T-helper 9 cell (primary cell): ENCODE measurements around the gene IFNA7.
"Not testable (repeated sequence)": the region's sequence is repeated elsewhere in the genome, so short reads cannot be mapped to it uniquely, and the experiment has no call there.

Experiments used
- DNase-seq: peaks from one replicate; pipeline ENCODE4 v3.0.0-alpha.2; 2020
- total RNA-seq, 2 donors: gene quantifications; one replicate each; lab custom pipeline; 2026; lab: John Stamatoyannopoulos, UW

Gene IFNA7
- 0 reads per million in 2 donors for total RNA-seq

- DNase-seq = not testable (repeated sequence)
These were observed at the start of gene IFNA7 for GRCh38 chr9:21202105-21202504. TSS of gene IFNA7 (minus strand) at chr9:21202205. CDS start at chr9:21202165, 40 bp downstream.

GRCh38 chr9:21251638-21252037 is 49.6 kb upstream of the IFNA7 start:
- DNase-seq = no peak

- DNase-seq = no peak
These were observed 49.2 kb upstream of the IFNA7 start for GRCh38 chr9:21251190-21251589.

GRCh38 chr9:21244836-21245235 is 42.8 kb upstream of the IFNA7 start:
- no peak for DNase-seq

GRCh38 chr9:21239911-21240310 is 37.9 kb upstream of the IFNA7 start, which contains the start of gene IFNA14:
TSS of gene IFNA14 (minus strand) at chr9:21240005. CDS start at chr9:21239935, 70 bp downstream.
- DNase-seq = no peak

GRCh38 chr9:21236360-21236714 is 34.3 kb upstream of the IFNA7 start:
- DNase-seq = not testable (repeated sequence)

- not testable (repeated sequence) for DNase-seq
These were observed 33.7 kb upstream of the IFNA7 start for GRCh38 chr9:21235468-21236359.

GRCh38 chr9:21234153-21234687 is 32.2 kb upstream of the IFNA7 start:
- no peak for DNase-seq

GRCh38 chr9:21233258-21233657 is 31.3 kb upstream of the IFNA7 start:
- DNase-seq = no peak

GRCh38 chr9:21228122-21228521 is 26.1 kb upstream of the IFNA7 start, which contains the start of gene IFNA17:
TSS of gene IFNA17 (minus strand) at chr9:21228222. CDS start at chr9:21228173, 49 bp downstream.
- no peak for DNase-seq

GRCh38 chr9:21217211-21217610 is 15.2 kb upstream of the IFNA7 start, which contains the start of gene IFNA16:
TSS of gene IFNA16 (minus strand) at chr9:21217311. CDS start at chr9:21217305, 6 bp downstream.
- not testable (repeated sequence) for DNase-seq

GRCh38 chr9:21213411-21214326 is 11.7 kb upstream of the IFNA7 start:
- DNase-seq = not testable (repeated sequence)

- DNase-seq = not testable (repeated sequence)
These were observed 10.2 kb upstream of the IFNA7 start for GRCh38 chr9:21212160-21212559.

- DNase-seq = not testable (repeated sequence)
These were observed 8.8 kb upstream of the IFNA7 start for GRCh38 chr9:21210782-21211181.

GRCh38 chr9:21210311-21210710 is 8.3 kb upstream of the IFNA7 start:
- DNase-seq = no peak

- DNase-seq = not testable (repeated sequence)
These were observed 5.0 kb upstream of the IFNA7 start, which contains the start of gene IFNA10 for GRCh38 chr9:21207043-21207442. TSS of gene IFNA10 (minus strand) at chr9:21207143. CDS start at chr9:21207097, 46 bp downstream.

GRCh38 chr9:21205204-21205603 is 3.2 kb upstream of the IFNA7 start:
- no peak for DNase-seq

- DNase-seq = not testable (repeated sequence)
These were observed 6.9 kb downstream of the IFNA7 start for GRCh38 chr9:21194867-21195776.

GRCh38 chr9:21187487-21187886 is 14.5 kb downstream of the IFNA7 start, which contains the start of gene IFNA4:
TSS of gene IFNA4 (minus strand) at chr9:21187587. CDS start at chr9:21187531, 56 bp downstream.
- not testable (repeated sequence) for DNase-seq

- not testable (repeated sequence) for DNase-seq
These were observed 18.9 kb downstream of the IFNA7 start for GRCh38 chr9:21182810-21183736.
